ENCODE measurements around the gene PRKCE. TPM values are rescaled to one million over a fixed set of nuclear protein-coding genes. Genes with fewer than 3 reads are reported as not detected.

The PRKCE gene
- polyA plus RNA-seq, 1 of the 3 experiments (the other 2 are of a cell fraction), result 16.3 TPM

- H3K4me3 ChIP-seq (ENCODE audit: low read depth in 2 of 2, low read length in 1 of 2), result peak overlapping the region; percentile 37 to 56; a peak in 3 of 4 replicates
- no peaks in the 10 kb centered on the region for H3K27me3 ChIP-seq (ENCODE audit: insufficient read depth)
- no peaks in the 10 kb centered on the region for H4K20me1 ChIP-seq (ENCODE audit: insufficient read depth)
- H3K27ac ChIP-seq (ENCODE audit: low read depth in 2 of 2, low read length in 1 of 2), result peak overlapping the region; percentile 93 to 94
- ChIA-PET CTCF (interaction anchor here (0.9 to 5.8 kb wide), 7 partner anchors 9 to 386 kb away, joined by 3 to 49 read pairs (median 4); partner anchors contain the start of gene EPAS1), POLR2A (no interaction called here)
- WGBS (ENCODE audit: low lambda C conversion rate), result 83% methylated on average over 4 of the region's 4 CpGs
- peaks cover 27% of the 10 kb centered on the region for H3F3A ChIP-seq (replicated peaks; ENCODE audit: insufficient read depth)
- peaks cover 51% of the 10 kb centered on the region for H3K79me2 ChIP-seq (ENCODE audit: insufficient read depth)
- no peaks in the 10 kb centered on the region for H3K9me2 ChIP-seq
- peak overlapping the region; percentile 72 for H3K9ac ChIP-seq
- peaks cover 32 to 34% of the 10 kb centered on the region in 2 experiments for H3K4me1 ChIP-seq (ENCODE audit: control insufficient read depth in 1 of 2, insufficient read depth in 2 of 2, low read depth in 1 of 2, low read length in 1 of 2)
- peak overlapping the region; percentile 79 for H3K4me2 ChIP-seq
- no peaks in the 10 kb centered on the region for H3K9me3 ChIP-seq
- H3K36me3 ChIP-seq (replicated peaks in 1 of 2; ENCODE audit: control insufficient read depth in 1 of 2, insufficient read depth in 2 of 2, low read length in 1 of 2), result no peaks in the 10 kb centered on the region
- DNase-seq, result no peak
- TF ChIP-seq EZH2phosphoT487 (IDR thresholded peaks at IDR 0.05; ENCODE audit: borderline replicate concordance, low read depth), result no peak
- TF ChIP-seq, protein P1, sequence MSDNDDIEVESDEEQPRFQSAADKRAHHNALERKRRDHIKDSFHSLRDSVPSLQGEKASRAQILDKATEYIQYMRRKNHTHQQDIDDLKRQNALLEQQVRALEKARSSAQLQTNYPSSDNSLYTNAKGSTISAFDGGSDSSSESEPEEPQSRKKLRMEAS (IDR thresholded peaks at IDR 0.05; ENCODE audit: low read depth), result peak; percentile 70; the same call in 1 of the 2 replicates
- no peak overlapping the region for H2AFZ ChIP-seq (ENCODE audit: low read depth)
Observed at GRCh38 chr2:46074501-46074900, 423.0 kb downstream of the PRKCE start.

DNA sequence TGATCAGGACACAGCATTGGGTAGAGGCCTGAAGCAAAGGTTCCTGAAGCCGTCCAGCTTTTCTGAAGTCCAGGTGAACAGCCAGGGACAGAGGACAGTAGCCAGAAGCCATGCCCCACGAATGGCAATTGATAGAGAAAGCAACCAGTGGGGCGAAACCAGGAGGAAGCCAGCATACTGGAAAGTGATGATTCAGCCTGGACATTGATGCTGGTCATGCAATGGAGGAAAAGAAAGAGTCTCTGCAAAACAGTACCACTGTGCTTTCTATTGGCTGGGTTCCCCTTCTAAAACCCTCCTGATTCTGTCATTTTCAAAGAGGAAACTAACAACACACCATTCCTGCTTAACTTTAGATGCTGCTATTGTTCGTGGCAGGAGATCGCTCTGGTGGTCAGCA lies 424.4 kb downstream of the PRKCE start:
- POLR2A ChIA-PET, result no interaction called here

DNA sequence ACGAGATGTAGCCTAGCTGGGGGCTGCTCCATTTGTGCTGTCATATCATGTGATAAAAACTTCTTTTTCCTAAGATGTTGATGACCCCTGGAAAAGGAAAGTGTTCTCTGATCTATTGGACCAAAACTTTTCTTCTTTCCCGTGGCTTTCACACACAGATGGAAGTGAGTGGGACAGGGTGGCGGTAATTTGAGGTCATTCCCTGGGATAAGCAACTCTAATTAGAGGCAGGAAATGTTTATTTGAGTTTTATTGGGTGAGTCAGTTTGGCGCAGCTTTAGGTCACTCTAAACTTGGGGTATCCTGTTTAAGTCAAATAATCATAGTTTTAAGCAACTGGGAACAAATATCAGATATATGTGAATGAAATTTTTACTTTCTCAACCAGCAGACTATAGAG lies 424.8 kb downstream of the PRKCE start:
- peaks cover 60% of the 10 kb centered on the region for H3K79me2 ChIP-seq (ENCODE audit: insufficient read depth)
- peak overlapping the region; percentile 14; the same call in 1 of the 2 replicates for H3K9ac ChIP-seq
- DNase-seq, result no peak
- POLR2A ChIA-PET, result no interaction called here
- peak overlapping the region; percentile 45 for H3K4me2 ChIP-seq
- H4K20me1 ChIP-seq (ENCODE audit: insufficient read depth), result no peaks in the 10 kb centered on the region
- WGBS (ENCODE audit: low lambda C conversion rate), result 81% methylated on average over 4 of the region's 4 CpGs
- peaks cover 27% of the 10 kb centered on the region for H3F3A ChIP-seq (replicated peaks; ENCODE audit: insufficient read depth)
- H3K9me3 ChIP-seq, result no peaks in the 10 kb centered on the region
- H2AFZ ChIP-seq (ENCODE audit: low read depth), result no peak overlapping the region
- peaks cover 32 to 34% of the 10 kb centered on the region in 2 experiments for H3K4me1 ChIP-seq (ENCODE audit: control insufficient read depth in 1 of 2, insufficient read depth in 2 of 2, low read depth in 1 of 2, low read length in 1 of 2)
- no peaks in the 10 kb centered on the region for H3K9me2 ChIP-seq
- H3K27ac ChIP-seq (ENCODE audit: low read depth in 2 of 2, low read length in 1 of 2), result peak overlapping the region; percentile 7 to 94; a peak in 2 of 4 replicates
- CTCF ChIA-PET, result no interaction called here
- H3K36me3 ChIP-seq (replicated peaks in 1 of 2; ENCODE audit: control insufficient read depth in 1 of 2, insufficient read depth in 2 of 2, low read length in 1 of 2), result peaks cover 0 to 5% of the 10 kb centered on the region in 2 experiments
- no peaks in the 10 kb centered on the region for H3K27me3 ChIP-seq (ENCODE audit: insufficient read depth)
- H3K4me3 ChIP-seq (ENCODE audit: low read depth in 2 of 2, low read length in 1 of 2), result no peak overlapping the region; a peak in 1 of 4 replicates
- no peak for TF ChIP-seq FOXM1 (IDR thresholded peaks at IDR 0.05; ENCODE audit: low read depth)
- TF ChIP-seq, protein P2, sequence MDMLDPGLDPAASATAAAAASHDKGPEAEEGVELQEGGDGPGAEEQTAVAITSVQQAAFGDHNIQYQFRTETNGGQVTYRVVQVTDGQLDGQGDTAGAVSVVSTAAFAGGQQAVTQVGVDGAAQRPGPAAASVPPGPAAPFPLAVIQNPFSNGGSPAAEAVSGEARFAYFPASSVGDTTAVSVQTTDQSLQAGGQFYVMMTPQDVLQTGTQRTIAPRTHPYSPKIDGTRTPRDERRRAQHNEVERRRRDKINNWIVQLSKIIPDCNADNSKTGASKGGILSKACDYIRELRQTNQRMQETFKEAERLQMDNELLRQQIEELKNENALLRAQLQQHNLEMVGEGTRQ (IDR thresholded peaks at IDR 0.05; ENCODE audit: borderline replicate concordance, low read depth, low read length), result no peak
- TF ChIP-seq, protein P1 (IDR thresholded peaks at IDR 0.05; ENCODE audit: low read depth), result no peak
- TF ChIP-seq JUND (IDR thresholded peaks at IDR 0.05), result no peak
- TF ChIP-seq, protein P3, sequence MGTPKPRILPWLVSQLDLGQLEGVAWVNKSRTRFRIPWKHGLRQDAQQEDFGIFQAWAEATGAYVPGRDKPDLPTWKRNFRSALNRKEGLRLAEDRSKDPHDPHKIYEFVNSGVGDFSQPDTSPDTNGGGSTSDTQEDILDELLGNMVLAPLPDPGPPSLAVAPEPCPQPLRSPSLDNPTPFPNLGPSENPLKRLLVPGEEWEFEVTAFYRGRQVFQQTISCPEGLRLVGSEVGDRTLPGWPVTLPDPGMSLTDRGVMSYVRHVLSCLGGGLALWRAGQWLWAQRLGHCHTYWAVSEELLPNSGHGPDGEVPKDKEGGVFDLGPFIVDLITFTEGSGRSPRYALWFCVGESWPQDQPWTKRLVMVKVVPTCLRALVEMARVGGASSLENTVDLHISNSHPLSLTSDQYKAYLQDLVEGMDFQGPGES (IDR thresholded peaks at IDR 0.05; ENCODE audit: low read depth, low read length), result no peak
- TF ChIP-seq, protein P4, sequence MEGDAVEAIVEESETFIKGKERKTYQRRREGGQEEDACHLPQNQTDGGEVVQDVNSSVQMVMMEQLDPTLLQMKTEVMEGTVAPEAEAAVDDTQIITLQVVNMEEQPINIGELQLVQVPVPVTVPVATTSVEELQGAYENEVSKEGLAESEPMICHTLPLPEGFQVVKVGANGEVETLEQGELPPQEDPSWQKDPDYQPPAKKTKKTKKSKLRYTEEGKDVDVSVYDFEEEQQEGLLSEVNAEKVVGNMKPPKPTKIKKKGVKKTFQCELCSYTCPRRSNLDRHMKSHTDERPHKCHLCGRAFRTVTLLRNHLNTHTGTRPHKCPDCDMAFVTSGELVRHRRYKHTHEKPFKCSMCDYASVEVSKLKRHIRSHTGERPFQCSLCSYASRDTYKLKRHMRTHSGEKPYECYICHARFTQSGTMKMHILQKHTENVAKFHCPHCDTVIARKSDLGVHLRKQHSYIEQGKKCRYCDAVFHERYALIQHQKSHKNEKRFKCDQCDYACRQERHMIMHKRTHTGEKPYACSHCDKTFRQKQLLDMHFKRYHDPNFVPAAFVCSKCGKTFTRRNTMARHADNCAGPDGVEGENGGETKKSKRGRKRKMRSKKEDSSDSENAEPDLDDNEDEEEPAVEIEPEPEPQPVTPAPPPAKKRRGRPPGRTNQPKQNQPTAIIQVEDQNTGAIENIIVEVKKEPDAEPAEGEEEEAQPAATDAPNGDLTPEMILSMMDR (IDR thresholded peaks at IDR 0.05), result no peak
- TF ChIP-seq CHD2 (IDR thresholded peaks at IDR 0.05; ENCODE audit: low read length, partially characterized antibody), result no peak
- no peak; the same call in 1 of the 2 replicates for TF ChIP-seq TCF12 (IDR thresholded peaks at IDR 0.05)
- no peak for TF ChIP-seq MXI1 (IDR thresholded peaks at IDR 0.05; ENCODE audit: low read depth, low read length)
- no peak for TF ChIP-seq FOXJ3 (CRISPR knock-in tag; IDR thresholded peaks at IDR 0.05)

More for the DNA sequence above, 424.4 kb downstream of the PRKCE start:
- Histone ChIP-seq H4K20me1 (ENCODE audit: insufficient read depth) (no peaks in the 10 kb centered on the region), H3K79me2 (ENCODE audit: insufficient read depth) (peaks cover 60% of the 10 kb centered on the region), H3K4me3 (ENCODE audit: low read depth in 2 of 2, low read length in 1 of 2) (no peak overlapping the region; a peak in 1 of 4 replicates), H3K4me2 (peak overlapping the region; percentile 45), H3K9me2 (no peaks in the 10 kb centered on the region), H3K9me3 (no peaks in the 10 kb centered on the region), H3K27me3 (ENCODE audit: insufficient read depth) (no peaks in the 10 kb centered on the region), H3K36me3 (replicated peaks in 1 of 2; ENCODE audit: control insufficient read depth in 1 of 2, insufficient read depth in 2 of 2, low read length in 1 of 2) (peaks cover 0 to 5% of the 10 kb centered on the region in 2 experiments), H3K27ac (ENCODE audit: low read depth in 2 of 2, low read length in 1 of 2) (peak overlapping the region; percentile 7 to 94; a peak in 2 of 4 replicates), H3K4me1 (ENCODE audit: control insufficient read depth in 1 of 2, insufficient read depth in 2 of 2, low read depth in 1 of 2, low read length in 1 of 2) (peaks cover 32 to 34% of the 10 kb centered on the region in 2 experiments), H3K9ac (peak overlapping the region; percentile 14; the same call in 1 of the 2 replicates), H3F3A (replicated peaks; ENCODE audit: insufficient read depth) (peaks cover 27% of the 10 kb centered on the region), H2AFZ (ENCODE audit: low read depth) (no peak overlapping the region)
- CTCF ChIA-PET, result interaction anchor here (5.8 kb wide), 1 partner anchor 13 kb away, joined by 49 read pairs; no protein-coding TSS in a partner anchor
- TF ChIP-seq ELF1 (IDR thresholded peaks at IDR 0.05) (no peak), RAD21 (IDR thresholded peaks at IDR 0.05; ENCODE audit: low read length) (no peak), RXRA (IDR thresholded peaks at IDR 0.05; ENCODE audit: borderline replicate concordance, low read depth) (no peak), CHD2 (IDR thresholded peaks at IDR 0.05; ENCODE audit: low read length, partially characterized antibody) (no peak)
- TF ChIP-seq, protein P2 (IDR thresholded peaks at IDR 0.05; ENCODE audit: borderline replicate concordance, low read depth, low read length), result no peak
- 86% methylated on average over 5 of the region's 5 CpGs for WGBS (ENCODE audit: low lambda C conversion rate)
- no peak for DNase-seq

Data from SK-N-SH (cell line).